Effector CD4-positive, alpha-beta T cell (primary cell): Measurements from ENCODE around the gene PATL2.
"Not testable (repeated sequence)": the region's sequence is repeated elsewhere in the genome, so short reads cannot be mapped to it uniquely, and the experiment has no call there.

Source experiments
- DNase-seq: peaks from one replicate; pipeline ENCODE4 v3.0.0-alpha.2; 2020

Gene PATL2

GRCh38 chr15:44641651-44642050, 69.5 kb downstream of the PATL2 start:
- DNase-seq: no peak

GRCh38 chr15:44636976-44637375, 74.1 kb downstream of the PATL2 start:
- DNase-seq: no peak

- DNase-seq: no peak
These were observed 77.5 kb downstream of the PATL2 start for GRCh38 chr15:44633603-44634002.

GRCh38 chr15:44625286-44625685, 85.8 kb downstream of the PATL2 start:
- DNase-seq: not testable (repeated sequence)

GRCh38 chr15:44623178-44623577, 87.9 kb downstream of the PATL2 start:
- no peak for DNase-seq

- no peak for DNase-seq
These were observed 91.0 kb downstream of the PATL2 start for GRCh38 chr15:44620081-44620480.

GRCh38 chr15:44616974-44617373, 94.1 kb downstream of the PATL2 start:
- no peak for DNase-seq
